ENCODE results near the gene ZNF735. TPM values are rescaled to one million over a fixed set of nuclear protein-coding genes. Genes with fewer than 3 reads are reported as not detected.

Gene ZNF735
- not detected in 2 replicates for total RNA-seq

GRCh38 chr7:64206903-64207302, at the start of gene ZNF735:
ZNF735 (plus strand) TSS chr7:64207203; CDS start chr7:64207203, 0 bp downstream.

GRCh38 chr7:64228174-64228573, 21.2 kb downstream of the ZNF735 start, which contains the start of gene ZNF679:
ZNF679 (plus strand) TSS chr7:64228474; CDS start chr7:64249118, 20,644 bp downstream.

Other genes starting within 250 kb of the ZNF735 start
- not detected in 2 replicates for gene ZNF722, start 208.4 kb upstream of the ZNF735 start, total RNA-seq
- gene ZNF727, start 161.8 kb upstream of the ZNF735 start, total RNA-seq: not detected in 2 replicates
- not detected in 2 replicates for gene ZNF679, start 21.3 kb downstream of the ZNF735 start, total RNA-seq
- gene ZNF736, start 106.8 kb downstream of the ZNF735 start, total RNA-seq: 2.7 and 3.2 TPM in 2 replicates